Adipocyte (in vitro differentiated cells): ENCODE measurements around the gene ABCG5.
A peak's percentile ranks its signal among the peaks of the same experiment; 100 is the strongest.

Source experiments
- DNase-seq: peaks from one replicate; pipeline ENCODE4 v3.0.0-alpha.2; 2015; ENCODE audit warnings: low read depth
- H3K27me3 ChIP-seq: replicated peaks from 2 replicates; pipeline ENCODE4 v1.7.0; 2013; ENCODE audit warnings: mild to moderate bottlenecking, low read length, moderate library complexity; ENCODE audit not compliant: control insufficient read depth, insufficient read depth
- H3K36me3 ChIP-seq: 2 replicates; pipeline ENCODE4 v1.7.0; 2013; ENCODE audit warnings: low read length, mild to moderate bottlenecking, moderate library complexity; ENCODE audit not compliant: control insufficient read depth, insufficient read depth, severe bottlenecking
- H3K4me1 ChIP-seq: 2 replicates; pipeline ENCODE4 v1.7.0; 2013; ENCODE audit warnings: mild to moderate bottlenecking, low read length, moderate library complexity; ENCODE audit not compliant: control insufficient read depth, insufficient read depth
- H3K4me3 ChIP-seq: 2 replicates; pipeline ENCODE4 v1.7.0; 2013; ENCODE audit warnings: mild to moderate bottlenecking, low read length, moderate library complexity
- H3K9ac ChIP-seq: 2 replicates; pipeline ENCODE4 v1.7.0; 2013; ENCODE audit warnings: mild to moderate bottlenecking, low read length, moderate library complexity
- H3K9me3 ChIP-seq: 2 replicates; pipeline ENCODE4 v1.7.0; 2013; ENCODE audit warnings: mild to moderate bottlenecking, low read length, moderate library complexity; ENCODE audit not compliant: control insufficient read depth

Gene ABCG5

GRCh38 chr2:43838560-43839267 is at the start of gene ABCG5, which contains the start of gene ABCG8:
TSS of gene ABCG5 (minus strand) at chr2:43838839. CDS start at chr2:43838679, 160 bp downstream.
TSS of gene ABCG8 (plus strand) at chr2:43838971. CDS start at chr2:43839054, 83 bp downstream.
- Histone ChIP-seq H3K9me3 (no peaks in the 10 kb centered on the region), H3K4me1 (no peaks in the 10 kb centered on the region), H3K36me3 (no peaks in the 10 kb centered on the region), H3K9ac (no peak within 1 kb of the TSS), H3K4me3 (no peak within 1 kb of the TSS), H3K27me3 (peaks cover 30% of the 10 kb centered on the region)
- DNase-seq: no peak

DNA sequence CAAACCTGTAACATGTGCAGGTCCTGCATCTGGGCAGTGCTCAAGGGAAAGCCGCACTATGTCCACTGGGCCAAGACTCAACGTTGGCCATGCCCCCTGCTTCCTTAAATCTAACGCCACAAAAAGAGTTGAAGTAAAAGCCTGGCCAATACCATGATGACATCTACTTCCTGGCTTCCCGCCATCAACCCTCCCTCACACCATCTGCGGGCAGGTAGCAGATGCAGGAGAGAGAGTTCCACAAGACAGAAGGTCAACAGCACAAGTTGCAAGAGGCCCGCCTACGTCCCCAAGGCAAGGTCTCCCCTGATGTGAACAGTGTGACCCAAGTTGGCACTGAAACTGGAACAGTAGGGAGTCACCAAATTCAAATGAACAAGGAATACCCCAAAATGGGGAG is 48.5 kb upstream of the ABCG5 start:
- Histone ChIP-seq H3K9me3 (no peaks in the 10 kb centered on the region), H3K4me1 (peaks cover 36% of the 10 kb centered on the region), H3K4me3 (no peak overlapping the region), H3K36me3 (peaks cover 51% of the 10 kb centered on the region), H3K9ac (no peak overlapping the region), H3K27me3 (no peaks in the 10 kb centered on the region)
- no peak for DNase-seq

DNA sequence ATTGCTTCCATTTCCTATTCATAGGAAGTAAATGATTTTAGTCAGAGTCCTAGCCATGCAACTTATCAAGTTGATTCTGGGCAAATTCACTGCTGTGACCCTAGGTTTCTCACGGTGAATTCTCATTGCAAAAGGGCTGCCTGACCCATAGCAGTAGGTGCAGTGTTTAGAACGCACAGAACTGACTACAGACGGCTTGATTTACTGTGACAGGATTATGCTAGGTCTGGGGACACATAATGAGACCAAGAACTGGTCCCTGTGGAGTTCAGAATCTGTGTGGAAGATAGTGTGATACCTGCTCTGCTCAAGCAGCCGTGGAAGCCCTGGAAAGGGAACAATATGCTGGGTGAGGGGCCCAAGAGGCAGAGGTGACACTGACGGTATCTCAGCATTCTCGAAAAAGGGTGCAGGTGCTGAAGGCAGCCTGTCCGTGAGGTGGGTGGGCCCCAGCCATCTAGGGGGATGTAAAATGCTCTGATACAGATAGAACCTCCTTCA is 46.5 kb upstream of the ABCG5 start:
- Histone ChIP-seq H3K4me1 (peaks cover 32% of the 10 kb centered on the region), H3K9me3 (no peaks in the 10 kb centered on the region), H3K27me3 (no peaks in the 10 kb centered on the region), H3K4me3 (no peak overlapping the region), H3K9ac (peak overlapping the region; percentile 69), H3K36me3 (peaks cover 40% of the 10 kb centered on the region)
- no peak for DNase-seq

DNA sequence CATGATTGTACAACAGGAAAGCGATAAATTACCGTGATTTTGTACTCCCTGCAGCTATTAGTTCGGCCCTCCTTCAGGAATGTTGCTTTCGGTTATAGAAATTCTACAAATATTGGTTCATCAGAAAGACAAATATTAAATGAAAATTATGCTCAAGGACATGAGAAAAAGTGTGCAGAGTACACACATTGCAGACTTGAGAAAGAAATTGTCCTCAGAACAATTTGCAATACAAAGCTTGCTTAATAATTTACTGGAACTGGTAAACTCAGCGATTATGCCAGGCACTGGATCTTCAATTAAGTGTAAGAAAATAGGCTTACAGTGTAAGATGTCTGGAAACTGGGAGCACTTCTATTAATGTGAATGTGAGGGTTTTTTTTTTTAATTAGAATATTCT is 46.0 kb upstream of the ABCG5 start:
- DNase-seq: no peak
- H3K36me3 ChIP-seq: peaks cover 36% of the 10 kb centered on the region
- peak overlapping the region; percentile 69 for H3K9ac ChIP-seq
- no peaks in the 10 kb centered on the region for H3K27me3 ChIP-seq
- H3K4me3 ChIP-seq: no peak overlapping the region
- no peaks in the 10 kb centered on the region for H3K9me3 ChIP-seq
- H3K4me1 ChIP-seq: peaks cover 32% of the 10 kb centered on the region

DNA sequence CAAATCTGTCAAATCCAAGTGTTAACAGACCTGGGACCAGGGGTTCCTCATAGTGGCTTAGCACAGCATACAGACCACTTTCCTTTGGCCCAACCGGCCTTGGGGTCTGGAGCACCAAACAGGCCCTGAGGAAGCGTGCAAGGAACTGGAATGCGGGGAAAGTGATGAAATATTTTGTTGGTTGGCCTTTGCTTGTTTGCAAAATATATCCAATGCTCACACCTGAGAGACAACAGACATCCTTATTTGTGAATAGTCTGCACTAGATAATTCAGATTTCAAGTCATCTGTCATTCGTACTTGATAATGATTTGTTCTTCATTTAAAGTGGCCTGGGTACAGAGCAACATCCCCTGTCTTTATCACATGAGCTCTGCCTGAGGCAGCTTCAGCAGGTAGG is 43.7 kb upstream of the ABCG5 start:
- Histone ChIP-seq H3K9ac (no peak overlapping the region), H3K4me3 (no peak overlapping the region), H3K36me3 (peaks cover 14% of the 10 kb centered on the region), H3K27me3 (no peaks in the 10 kb centered on the region), H3K9me3 (no peaks in the 10 kb centered on the region), H3K4me1 (peaks cover 32% of the 10 kb centered on the region)
- DNase-seq: no peak

DNA sequence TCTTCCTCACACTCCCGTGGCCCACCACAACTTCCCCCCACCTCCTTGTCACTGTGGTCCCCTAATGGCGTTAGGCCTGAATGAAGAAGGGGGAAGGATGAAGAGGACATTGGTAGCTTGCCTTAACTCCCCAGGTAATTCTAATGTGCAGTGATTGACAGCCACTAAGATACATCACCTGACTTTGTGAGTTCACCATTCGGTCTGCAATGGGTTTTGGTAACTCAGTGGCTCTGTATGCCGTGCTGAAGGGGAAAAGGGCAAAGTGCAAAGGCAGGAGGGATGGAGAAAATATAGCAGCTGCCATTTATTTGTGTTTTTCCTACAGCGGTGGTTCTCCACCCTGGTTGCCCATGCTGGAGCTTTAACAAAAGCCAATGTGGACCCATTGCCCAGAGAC is 42.3 kb upstream of the ABCG5 start:
- Histone ChIP-seq H3K27me3 (peaks cover 7% of the 10 kb centered on the region), H3K4me1 (peaks cover 28% of the 10 kb centered on the region), H3K9ac (no peak overlapping the region), H3K4me3 (no peak overlapping the region), H3K9me3 (no peaks in the 10 kb centered on the region), H3K36me3 (peaks cover 6% of the 10 kb centered on the region)
- DNase-seq: no peak

GRCh38 chr2:43880471-43880870 is 41.8 kb upstream of the ABCG5 start:
- Histone ChIP-seq H3K4me3 (no peak overlapping the region), H3K9me3 (no peaks in the 10 kb centered on the region), H3K9ac (no peak overlapping the region)

DNA sequence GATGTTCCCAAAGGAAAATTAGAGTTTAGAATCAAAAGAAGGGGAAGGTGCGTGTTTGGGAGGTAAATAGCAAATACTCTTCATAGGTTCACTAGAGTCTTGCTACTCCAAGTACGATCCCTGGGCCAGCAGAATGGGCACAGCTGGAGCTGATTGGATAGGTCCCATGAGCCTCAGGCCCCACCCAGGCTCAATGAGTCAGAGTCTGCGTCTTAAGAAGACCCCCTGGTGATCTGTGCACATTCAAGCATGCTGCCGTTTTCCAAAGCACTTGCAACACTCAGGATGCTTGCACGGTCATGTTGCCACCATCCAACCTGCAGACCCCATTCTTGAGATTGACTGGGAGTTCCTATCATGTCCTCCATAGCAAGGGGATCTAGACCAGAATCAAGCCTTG is 40.6 kb upstream of the ABCG5 start:
- H3K9ac ChIP-seq: no peak overlapping the region
- H3K4me1 ChIP-seq: peaks cover 15% of the 10 kb centered on the region
- H3K4me3 ChIP-seq: no peak overlapping the region
- no peaks in the 10 kb centered on the region for H3K36me3 ChIP-seq
- H3K27me3 ChIP-seq: peaks cover 13% of the 10 kb centered on the region
- no peak for DNase-seq
- H3K9me3 ChIP-seq: no peaks in the 10 kb centered on the region

More at GRCh38 chr2:43880471-43880870, 41.8 kb upstream of the ABCG5 start:
- H3K4me1 ChIP-seq: peaks cover 24% of the 10 kb centered on the region
- DNase-seq: no peak
- peaks cover 2% of the 10 kb centered on the region for H3K36me3 ChIP-seq
- peaks cover 7% of the 10 kb centered on the region for H3K27me3 ChIP-seq

- H3K4me1 ChIP-seq: peaks cover 14% of the 10 kb centered on the region
- H3K9me3 ChIP-seq: no peaks in the 10 kb centered on the region
- no peak overlapping the region for H3K4me3 ChIP-seq
- H3K36me3 ChIP-seq: no peaks in the 10 kb centered on the region
- peak; percentile 78 for DNase-seq
- no peak overlapping the region for H3K9ac ChIP-seq
- H3K27me3 ChIP-seq: peaks cover 14% of the 10 kb centered on the region
These were observed 39.3 kb upstream of the ABCG5 start for GRCh38 chr2:43877782-43878464.

GRCh38 chr2:43874776-43875451 is 36.3 kb upstream of the ABCG5 start:
- no peak overlapping the region for H3K9ac ChIP-seq
- no peak overlapping the region for H3K4me3 ChIP-seq
- H3K36me3 ChIP-seq: no peaks in the 10 kb centered on the region
- peaks cover 42% of the 10 kb centered on the region for H3K27me3 ChIP-seq
- no peaks in the 10 kb centered on the region for H3K9me3 ChIP-seq
- H3K4me1 ChIP-seq: no peaks in the 10 kb centered on the region
- no peak for DNase-seq

- DNase-seq: no peak
- Histone ChIP-seq H3K36me3 (no peaks in the 10 kb centered on the region), H3K4me1 (no peaks in the 10 kb centered on the region), H3K4me3 (no peak overlapping the region), H3K27me3 (peaks cover 67% of the 10 kb centered on the region), H3K9ac (no peak overlapping the region), H3K9me3 (no peaks in the 10 kb centered on the region)
These were observed 33.5 kb upstream of the ABCG5 start for GRCh38 chr2:43872151-43872550.
